MM.1S (cell line): ENCODE results near the gene OR7C1.
"Not testable (repeated sequence)": the region's sequence is repeated elsewhere in the genome, so short reads cannot be mapped to it uniquely, and the experiment has no call there.

Experiments
- DNase-seq: peaks from one replicate; pipeline ENCODE4 v3.0.0-alpha.2; 2015
- H2AFZ ChIP-seq: fragments of 300-600 bp; sonication (generic); 2 replicates; pipeline ENCODE4 v1.6.0; 2016; ENCODE audit warnings: antibody characterized with exemption, low read length
- H3F3A ChIP-seq: fragments of 300-600 bp; sonication (generic); 2 replicates; pipeline ENCODE4 v1.6.1; 2016; ENCODE audit warnings: mild to moderate bottlenecking, antibody characterized with exemption, low read length, moderate library complexity, mixed read lengths; ENCODE audit not compliant: insufficient read depth
- H3K27ac ChIP-seq: fragments of 300-600 bp; sonication (generic); 2 replicates; pipeline ENCODE4 v1.5.1; 2016; ENCODE audit warnings: mild to moderate bottlenecking, low read length
- H3K27me3 ChIP-seq: fragments of 300-600 bp; sonication (generic); replicated peaks from 2 replicates; pipeline ENCODE4 v1.6.0; 2016; ENCODE audit warnings: low read length; ENCODE audit not compliant: insufficient read depth
- H3K36me3 ChIP-seq: fragments of 300-600 bp; sonication (generic); replicated peaks from 2 replicates; pipeline ENCODE4 v1.6.1; 2016; ENCODE audit warnings: mild to moderate bottlenecking, low read length, mixed read lengths; ENCODE audit not compliant: insufficient read depth
- H3K4me1 ChIP-seq: fragments of 300-600 bp; sonication (generic); 2 replicates; pipeline ENCODE4 v1.6.1; 2016; ENCODE audit warnings: low read length, mixed read lengths
- H3K4me2 ChIP-seq: fragments of 300-600 bp; sonication (generic); 2 replicates; pipeline ENCODE4 v1.6.0; 2016; ENCODE audit warnings: low read depth, low read length
- H3K4me3 ChIP-seq: fragments of 300-600 bp; sonication (generic); 2 replicates; pipeline ENCODE4 v1.5.1; 2016; ENCODE audit warnings: low read length, mixed read lengths
- H3K79me2 ChIP-seq: fragments of 300-600 bp; sonication (generic); 2 replicates; pipeline ENCODE4 v1.6.1; 2016; ENCODE audit warnings: mixed run types, low read length, mixed read lengths
- H3K9ac ChIP-seq: fragments of 300-600 bp; sonication (generic); 2 replicates; pipeline ENCODE4 v1.6.1; 2016; ENCODE audit warnings: low read length, mixed read lengths
- H3K9me2 ChIP-seq: fragments of 300-600 bp; sonication (generic); replicated peaks from 2 replicates; pipeline ENCODE4 v1.6.1; 2016; ENCODE audit warnings: mild to moderate bottlenecking, low read length, mixed read lengths; ENCODE audit not compliant: insufficient read depth
- H3K9me3 ChIP-seq: fragments of 300-600 bp; sonication (generic); replicated peaks from 2 replicates; pipeline ENCODE4 v1.6.1; 2016; ENCODE audit warnings: mild to moderate bottlenecking, low read length, mixed read lengths; ENCODE audit not compliant: insufficient read depth
- H4K20me1 ChIP-seq: fragments of 300-600 bp; sonication (generic); 2 replicates; pipeline ENCODE4 v1.6.1; 2016; ENCODE audit warnings: mild to moderate bottlenecking, low read length, moderate library complexity, mixed read lengths; ENCODE audit not compliant: insufficient read depth
- CTCF ChIP-seq: fragments of 300-600 bp; sonication (generic); IDR thresholded peaks from 2 replicates; pipeline ENCODE4 v1.5.1; 2016; ENCODE audit warnings: antibody characterized with exemption, low read length, mixed read lengths
- EZH2 ChIP-seq: fragments of 300-600 bp; sonication (generic); optimal IDR thresholded peaks from 2 replicates; pipeline ENCODE3; 2017; ENCODE audit warnings: low read depth, mild to moderate bottlenecking, antibody characterized with exemption, low read length, mixed read lengths
- EZH2phosphoT487 ChIP-seq: fragments of 300-600 bp; sonication (generic); IDR thresholded peaks from 2 replicates; pipeline ENCODE4 v1.6.1; 2018; ENCODE audit warnings: antibody characterized with exemption, low read length

The OR7C1 gene

GRCh38 chr19:14784730-14785101 lies 50.3 kb downstream of the OR7C1 start:
- H3K9ac ChIP-seq, H3K36me3 ChIP-seq, H3K9me2 ChIP-seq, H2AFZ ChIP-seq, H3K9me3 ChIP-seq, H3K4me3 ChIP-seq, H3K4me2 ChIP-seq, H4K20me1 ChIP-seq, H3K27ac ChIP-seq, DNase-seq, H3F3A ChIP-seq, H3K4me1 ChIP-seq, H3K79me2 ChIP-seq: not testable (repeated sequence)
- H3K27me3 ChIP-seq, result peaks cover 55% of the 10 kb centered on the region

- H3K4me2 ChIP-seq, H4K20me1 ChIP-seq, H3K9me2 ChIP-seq, H3K9me3 ChIP-seq, DNase-seq, H3K36me3 ChIP-seq, H3K4me1 ChIP-seq, H3K27ac ChIP-seq, H3F3A ChIP-seq, H3K79me2 ChIP-seq, H2AFZ ChIP-seq, H3K4me3 ChIP-seq, H3K9ac ChIP-seq: not testable (repeated sequence)
- peaks cover 57% of the 10 kb centered on the region for H3K27me3 ChIP-seq
Observed at GRCh38 chr19:14783410-14783998, 51.5 kb downstream of the OR7C1 start.

GRCh38 chr19:14782626-14783409 lies 52.2 kb downstream of the OR7C1 start:
- Histone ChIP-seq H3K9me3 (no peaks in the 10 kb centered on the region), H3K36me3 (no peaks in the 10 kb centered on the region), H2AFZ (no peak overlapping the region), H4K20me1 (no peaks in the 10 kb centered on the region), H3K4me3 (no peak overlapping the region), H3K9ac (no peak overlapping the region), H3F3A (no peaks in the 10 kb centered on the region), H3K4me1 (no peaks in the 10 kb centered on the region), H3K27me3 (peaks cover 56% of the 10 kb centered on the region), H3K27ac (no peak overlapping the region), H3K9me2 (no peaks in the 10 kb centered on the region), H3K79me2 (no peaks in the 10 kb centered on the region), H3K4me2 (no peak overlapping the region)
- TF ChIP-seq EZH2 (no peak), CTCF (no peak), EZH2phosphoT487 (no peak)
- DNase-seq, result no peak

- not testable (repeated sequence) for H3K9ac ChIP-seq, H3K79me2 ChIP-seq, H4K20me1 ChIP-seq, H3F3A ChIP-seq, DNase-seq, H3K9me2 ChIP-seq, H3K4me3 ChIP-seq, H3K9me3 ChIP-seq, H3K36me3 ChIP-seq, H3K4me1 ChIP-seq, H2AFZ ChIP-seq, H3K4me2 ChIP-seq, H3K27ac ChIP-seq
- H3K27me3 ChIP-seq, result peaks cover 59% of the 10 kb centered on the region
Observed at GRCh38 chr19:14781713-14782536, 53.1 kb downstream of the OR7C1 start.

GRCh38 chr19:14780622-14781225 lies 54.3 kb downstream of the OR7C1 start:
- H3K9me2 ChIP-seq, H3K27ac ChIP-seq, H4K20me1 ChIP-seq, H3K4me1 ChIP-seq, H3K79me2 ChIP-seq, H3K9ac ChIP-seq, H3F3A ChIP-seq, H3K4me2 ChIP-seq, H3K4me3 ChIP-seq, H3K9me3 ChIP-seq, H3K36me3 ChIP-seq, H2AFZ ChIP-seq, DNase-seq: not testable (repeated sequence)
- H3K27me3 ChIP-seq, result peaks cover 60% of the 10 kb centered on the region
